ENCODE results near the gene GPR62. TPM values are rescaled to one million over a fixed set of nuclear protein-coding genes. Genes with fewer than 3 reads are reported as not detected.

GPR62 gene
- total RNA-seq, 1 experiment from 2014 or later: not detected

GRCh38 chr3:51986010-51986947 is 31.1 kb downstream of the GPR62 start:
- POLR2A ChIA-PET (ENCODE audit: unreplicated experiment): interaction anchor here (0.6 kb wide), 1 partner anchor 67 kb away, joined by 6 read pairs; no protein-coding TSS in a partner anchor
- Histone ChIP-seq H3K79me2 (ENCODE audit: low read length) (peaks cover 21% of the 10 kb centered on the region), H3K9ac (ENCODE audit: low read length) (no peak overlapping the region), H3K27me3 (ENCODE audit: low read length) (no peaks in the 10 kb centered on the region), H3K4me1 (ENCODE audit: insufficient read depth, low read length) (peaks cover 20% of the 10 kb centered on the region), H3K4me2 (ENCODE audit: low read length) (no peak overlapping the region), H3F3A (ENCODE audit: low read length, unreplicated experiment) (no peaks in the 10 kb centered on the region), H2AFZ (ENCODE audit: low read length) (no peak overlapping the region), H3K4me3 (ENCODE audit: low read length) (no peak overlapping the region), H3K27ac (ENCODE audit: low read length) (no peak overlapping the region), H4K20me1 (ENCODE audit: low read length) (no peaks in the 10 kb centered on the region), H3K9me3 (ENCODE audit: low read length) (no peaks in the 10 kb centered on the region), H3K36me3 (ENCODE audit: low read depth, low read length) (no peaks in the 10 kb centered on the region; the same call in 1 of the 2 replicates), H3K9me2 (replicated peaks; ENCODE audit: low read length) (no peaks in the 10 kb centered on the region)
- DNase-seq (no peak), ATAC-seq (no peak)
- intact Hi-C loops (cut with micrococcal nuclease): no loop called here
- TF ChIP-seq CTCF (conservative IDR thresholded peaks at IDR 0.05; ENCODE audit: low read depth, low read length): no peak
- no peak for TF ChIP-seq EZH2 (IDR thresholded peaks at IDR 0.05; ENCODE audit: low read length, unreplicated experiment)
- TF ChIP-seq EZH2phosphoT487 (IDR thresholded peaks at IDR 0.05; ENCODE audit: borderline replicate concordance, low read length): no peak
- BruUV-seq (replicated peaks): no TSS peak
- CTCF ChIA-PET: no interaction called here

GRCh38 chr3:51987568-51987967 is 32.4 kb downstream of the GPR62 start:
- H3F3A ChIP-seq (ENCODE audit: low read length, unreplicated experiment): peaks cover 4% of the 10 kb centered on the region
- no peaks in the 10 kb centered on the region for H3K9me3 ChIP-seq (ENCODE audit: low read length)
- ATAC-seq: no peak
- H3K4me2 ChIP-seq (ENCODE audit: low read length): no peak overlapping the region
- peaks cover 12% of the 10 kb centered on the region for H3K4me1 ChIP-seq (ENCODE audit: insufficient read depth, low read length)
- no peak overlapping the region for H3K9ac ChIP-seq (ENCODE audit: low read length)
- no peak for TF ChIP-seq CTCF (conservative IDR thresholded peaks at IDR 0.05; ENCODE audit: low read depth, low read length)
- TF ChIP-seq EZH2 (IDR thresholded peaks at IDR 0.05; ENCODE audit: low read length, unreplicated experiment): no peak
- TF ChIP-seq EZH2phosphoT487 (IDR thresholded peaks at IDR 0.05; ENCODE audit: borderline replicate concordance, low read length): no peak
- H4K20me1 ChIP-seq (ENCODE audit: low read length): no peaks in the 10 kb centered on the region
- peaks cover 6% of the 10 kb centered on the region for H3K36me3 ChIP-seq (ENCODE audit: low read depth, low read length)
- CTCF ChIA-PET: no interaction called here
- no peak for DNase-seq
- no peak overlapping the region for H2AFZ ChIP-seq (ENCODE audit: low read length)
- H3K27ac ChIP-seq (ENCODE audit: low read length): no peak overlapping the region
- POLR2A ChIA-PET (ENCODE audit: unreplicated experiment): no interaction called here
- H3K9me2 ChIP-seq (replicated peaks; ENCODE audit: low read length): no peaks in the 10 kb centered on the region
- H3K79me2 ChIP-seq (ENCODE audit: low read length): peaks cover 23% of the 10 kb centered on the region
- no peak overlapping the region for H3K4me3 ChIP-seq (ENCODE audit: low read length)
- intact Hi-C loops (cut with micrococcal nuclease): no loop called here
- BruUV-seq (replicated peaks): no TSS peak
- H3K27me3 ChIP-seq (ENCODE audit: low read length): no peaks in the 10 kb centered on the region
